Natural killer cell (primary cell): Measurements from ENCODE around the gene RUNDC1. TPM values are rescaled to one million over a fixed set of nuclear protein-coding genes. Genes with fewer than 3 reads are reported as not detected.

Experiments used
- ATAC-seq, 3 donors: fragments of 150-1000 bp in 2 of 3; fragments of 200-7000 bp in 1 of 3; cut with Tn5 transposase; 1 replicate in 1 of 3; 2 replicates in 2 of 3; pipeline ENCODE4 v1.10.0; 2021; ENCODE audit warnings: mild to moderate bottlenecking in 2 of 3, moderate library complexity in 2 of 3
- DNase-seq, 2 donors: peaks; one replicate each; pipeline versions ENCODE4 v3.0.0 to v3.0.0-alpha.2; 2013 to 2021; ENCODE audit warnings: mixed read lengths in 1 of 2
- H3K27ac ChIP-seq: one replicate; pipeline ENCODE4 v1.5.1; 2013; ENCODE audit warnings: mild to moderate bottlenecking, low read length
- H3K27me3 ChIP-seq: one replicate; pipeline ENCODE4 v1.6.1; 2013; ENCODE audit warnings: low read length; ENCODE audit not compliant: control insufficient read depth, insufficient read depth
- H3K36me3 ChIP-seq: one replicate; pipeline ENCODE4 v1.6.1; 2013; ENCODE audit warnings: low read length; ENCODE audit not compliant: control insufficient read depth, insufficient read depth
- H3K4me1 ChIP-seq: one replicate; pipeline ENCODE4 v1.6.1; 2013; ENCODE audit warnings: low read length; ENCODE audit not compliant: control insufficient read depth, insufficient read depth
- H3K4me3 ChIP-seq: one replicate; pipeline ENCODE4 v1.5.1; 2013; ENCODE audit warnings: low read length
- H3K9me3 ChIP-seq: one replicate; pipeline ENCODE4 v1.6.1; 2013; ENCODE audit warnings: low read length; ENCODE audit not compliant: control insufficient read depth, insufficient read depth
- H3K27ac Mint-ChIP-seq, 2 donors: one replicate each; pipeline ENCODE4 v1.8.0; 2022; ENCODE audit warnings: mild to moderate bottlenecking in 2 of 2, mixed read lengths in 2 of 2, moderate library complexity in 1 of 2
- H3K27me3 Mint-ChIP-seq, 2 donors: one replicate each; pipeline ENCODE4 v1.8.0; 2022; ENCODE audit warnings: low read depth in 2 of 2, mixed read lengths in 2 of 2
- H3K36me3 Mint-ChIP-seq: one replicate; pipeline ENCODE4 v1.8.0; 2022; ENCODE audit warnings: mixed read lengths
- H3K4me1 Mint-ChIP-seq, 2 donors: one replicate each; pipeline ENCODE4 v1.8.0; 2022; ENCODE audit warnings: mixed read lengths in 2 of 2
- H3K4me3 Mint-ChIP-seq: one replicate; pipeline ENCODE4 v1.8.0; 2022; ENCODE audit warnings: mild to moderate bottlenecking, moderate library complexity, mixed read lengths
- H3K9me3 Mint-ChIP-seq, 2 donors: one replicate each; pipeline ENCODE4 v1.8.0; 2022; ENCODE audit warnings: mixed read lengths in 2 of 2
- WGBS: methylation state at CpG from one replicate; pipeline ENCODE4 v1.1.7; 2013; ENCODE audit warnings: missing lambda C conversion rate; ENCODE audit not compliant: insufficient coverage; 5-methylcytosine and 5-hydroxymethylcytosine counted together
- intact Hi-C: fragments of 100-400 bp; cut with micrococcal nuclease; formaldehyde crosslinking; loops from one replicate; pipeline ENCODE4 v1.14.2; 2022
- total RNA-seq, 4 donors: library from RNA; stranded (reverse); fragments of 120-200 nt in 1 of 4; gene quantifications; one replicate each; pipeline versions ENCODE4 v1.2.3 to v1.2.4, GENCODE V29; 2013 to 2022
- TF ChIP-seq, protein P1 (sequence below): fragments of 200-600 bp; IDR thresholded peaks from one replicate; pipeline ENCODE4 v1.8.0; 2022; ENCODE audit warnings: antibody characterized with exemption

Gene RUNDC1
- total RNA-seq, 3 donors from 2014 or later (not counting 1 experiment from before 2014, with no cell fraction given), result 11.6 to 15.8 (median 14.6) TPM

DNA sequence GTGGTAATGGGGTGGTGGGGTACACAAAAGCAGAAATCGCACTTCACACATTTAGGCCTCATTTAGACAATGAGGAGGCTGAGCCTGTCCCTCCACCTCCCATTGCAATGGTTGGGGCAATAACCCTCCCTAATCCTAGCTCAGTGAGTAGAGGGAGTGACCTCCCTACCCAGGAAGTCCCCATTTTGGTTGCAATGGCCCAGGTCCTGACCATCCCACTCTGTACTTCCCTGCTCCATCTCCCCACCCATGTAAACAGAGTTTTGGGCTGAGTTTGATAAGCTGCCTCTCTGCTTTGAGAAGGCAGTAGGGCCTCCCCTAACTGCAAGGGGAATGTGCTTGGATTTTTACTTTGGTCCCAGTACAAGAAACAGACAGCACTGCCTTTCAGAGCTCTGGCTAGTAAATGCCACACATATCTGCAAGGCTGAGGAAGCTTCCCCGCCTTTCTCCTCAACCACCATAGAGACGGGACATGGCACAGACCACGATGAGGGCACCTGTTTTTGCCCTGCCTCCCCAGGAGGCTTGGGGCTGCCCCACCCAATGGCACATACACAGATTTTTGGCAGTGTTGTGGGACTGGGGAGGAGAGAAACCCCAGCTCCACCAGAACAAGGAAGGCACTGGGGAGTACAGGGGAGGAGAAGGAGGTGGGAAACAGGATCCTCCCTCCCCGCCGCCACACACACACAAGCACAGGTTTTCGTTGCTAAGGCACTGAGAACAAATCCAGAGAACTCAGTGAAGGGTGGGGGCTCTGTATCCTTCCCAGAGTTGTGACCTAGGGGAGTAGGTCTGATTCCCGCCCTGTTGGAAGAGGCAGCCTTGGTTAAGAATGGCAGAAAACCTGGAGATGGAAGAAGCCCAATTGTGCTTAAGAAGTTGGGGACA is 34.5 kb downstream of the RUNDC1 start:
- TF ChIP-seq, protein P1, sequence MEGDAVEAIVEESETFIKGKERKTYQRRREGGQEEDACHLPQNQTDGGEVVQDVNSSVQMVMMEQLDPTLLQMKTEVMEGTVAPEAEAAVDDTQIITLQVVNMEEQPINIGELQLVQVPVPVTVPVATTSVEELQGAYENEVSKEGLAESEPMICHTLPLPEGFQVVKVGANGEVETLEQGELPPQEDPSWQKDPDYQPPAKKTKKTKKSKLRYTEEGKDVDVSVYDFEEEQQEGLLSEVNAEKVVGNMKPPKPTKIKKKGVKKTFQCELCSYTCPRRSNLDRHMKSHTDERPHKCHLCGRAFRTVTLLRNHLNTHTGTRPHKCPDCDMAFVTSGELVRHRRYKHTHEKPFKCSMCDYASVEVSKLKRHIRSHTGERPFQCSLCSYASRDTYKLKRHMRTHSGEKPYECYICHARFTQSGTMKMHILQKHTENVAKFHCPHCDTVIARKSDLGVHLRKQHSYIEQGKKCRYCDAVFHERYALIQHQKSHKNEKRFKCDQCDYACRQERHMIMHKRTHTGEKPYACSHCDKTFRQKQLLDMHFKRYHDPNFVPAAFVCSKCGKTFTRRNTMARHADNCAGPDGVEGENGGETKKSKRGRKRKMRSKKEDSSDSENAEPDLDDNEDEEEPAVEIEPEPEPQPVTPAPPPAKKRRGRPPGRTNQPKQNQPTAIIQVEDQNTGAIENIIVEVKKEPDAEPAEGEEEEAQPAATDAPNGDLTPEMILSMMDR, result no peak
- WGBS, result 86% methylated on average over 5 of the region's 8 CpGs
- no peak overlapping the region for H3K4me3 Mint-ChIP-seq
- Histone ChIP-seq H3K27ac (no peak overlapping the region), H3K4me1 (peaks cover 2% of the 10 kb centered on the region), H3K4me3 (no peak overlapping the region), H3K27me3 (no peaks in the 10 kb centered on the region), H3K36me3 (peaks cover 29% of the 10 kb centered on the region), H3K9me3 (no peaks in the 10 kb centered on the region)
- no peaks in the 10 kb centered on the region for H3K27me3 Mint-ChIP-seq
- no peak for DNase-seq
- intact Hi-C loops, result no loop called here
- no peak for ATAC-seq
- peak overlapping the region in 1 of 2 donors; percentile 74 for H3K27ac Mint-ChIP-seq
- H3K9me3 Mint-ChIP-seq, result no peaks in the 10 kb centered on the region
- peaks cover 8 to 31% of the 10 kb centered on the region in 2 donors for H3K4me1 Mint-ChIP-seq
- H3K36me3 Mint-ChIP-seq, result no peaks in the 10 kb centered on the region

DNA sequence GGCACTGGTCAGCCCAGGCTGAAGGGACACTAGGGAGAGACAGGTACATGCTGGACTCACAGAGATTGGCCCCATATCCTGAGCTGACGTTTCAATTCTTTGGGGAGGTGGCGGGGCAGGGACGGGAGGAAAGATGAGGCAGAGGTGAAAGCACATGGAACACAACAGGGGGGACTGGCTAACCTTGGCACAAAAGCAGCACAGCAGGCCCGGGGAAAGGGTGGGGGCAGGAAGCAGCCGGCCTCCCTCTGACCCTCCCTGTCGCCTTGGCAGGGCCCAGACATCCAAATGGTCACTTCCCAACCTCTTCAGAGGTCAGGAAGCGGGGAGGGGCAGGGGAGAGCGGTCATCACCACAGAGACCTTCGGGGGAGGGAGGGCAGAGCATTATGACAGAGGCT is 35.2 kb downstream of the RUNDC1 start:
- intact Hi-C loops, result no loop called here

GRCh38 chr17:43016216-43016615 is 35.9 kb downstream of the RUNDC1 start:
- ATAC-seq, result no peak
- TF ChIP-seq, protein P1, result no peak
- Mint-ChIP-seq H3K36me3 (no peaks in the 10 kb centered on the region), H3K27me3 (no peaks in the 10 kb centered on the region), H3K27ac (no peak overlapping the region), H3K4me3 (no peak overlapping the region), H3K9me3 (no peaks in the 10 kb centered on the region), H3K4me1 (peaks cover 0 to 31% of the 10 kb centered on the region in 2 donors)
- no peak overlapping the region for H3K4me3 ChIP-seq
- 93% methylated on average over 7 of the region's 7 CpGs for WGBS
- peaks cover 26% of the 10 kb centered on the region for H3K36me3 ChIP-seq
- no peaks in the 10 kb centered on the region for H3K9me3 ChIP-seq
- no peak overlapping the region for H3K27ac ChIP-seq
- no peak for DNase-seq
- peaks cover 5% of the 10 kb centered on the region for H3K4me1 ChIP-seq
- intact Hi-C loops, result no loop called here
- H3K27me3 ChIP-seq, result no peaks in the 10 kb centered on the region

More for the DNA sequence above, 35.2 kb downstream of the RUNDC1 start:
- Histone ChIP-seq H3K27me3 (no peaks in the 10 kb centered on the region), H3K36me3 (peaks cover 28% of the 10 kb centered on the region), H3K27ac (no peak overlapping the region), H3K9me3 (no peaks in the 10 kb centered on the region), H3K4me3 (no peak overlapping the region), H3K4me1 (no peaks in the 10 kb centered on the region)
- Mint-ChIP-seq H3K27ac (peak overlapping the region in 1 of 2 donors; percentile 74), H3K27me3 (no peaks in the 10 kb centered on the region), H3K4me3 (no peak overlapping the region), H3K9me3 (no peaks in the 10 kb centered on the region), H3K4me1 (peaks cover 3 to 29% of the 10 kb centered on the region in 2 donors), H3K36me3 (no peaks in the 10 kb centered on the region)
- WGBS, result 89% methylated on average over 9 of the region's 9 CpGs
- TF ChIP-seq, protein P1, result no peak
- ATAC-seq (no peak), DNase-seq (no peak)
